Uterus (tissue), 2 donors: ENCODE data around the gene SLC35F3.

Experiments
- POLR2A ChIP-seq, 2 donors: fragments of 450-650 bp; IDR thresholded peaks; one replicate each; pipeline ENCODE4 v1.6.1; 2016; ENCODE audit warnings: antibody characterized with exemption in 2 of 2, mild to moderate bottlenecking in 1 of 2, moderate library complexity in 1 of 2
- TF ChIP-seq, protein P1 (sequence below), 4 experiments: fragments of 200-600 bp in 2 of 4; fragments of 450-650 bp in 2 of 4; sonication (generic) in 2 of 4; IDR thresholded peaks; one replicate each; pipeline ENCODE4 v1.5.1; 2016 to 2019; ENCODE audit warnings: antibody characterized with exemption in 4 of 4, mild to moderate bottlenecking in 2 of 4, moderate library complexity in 1 of 4

DNA sequence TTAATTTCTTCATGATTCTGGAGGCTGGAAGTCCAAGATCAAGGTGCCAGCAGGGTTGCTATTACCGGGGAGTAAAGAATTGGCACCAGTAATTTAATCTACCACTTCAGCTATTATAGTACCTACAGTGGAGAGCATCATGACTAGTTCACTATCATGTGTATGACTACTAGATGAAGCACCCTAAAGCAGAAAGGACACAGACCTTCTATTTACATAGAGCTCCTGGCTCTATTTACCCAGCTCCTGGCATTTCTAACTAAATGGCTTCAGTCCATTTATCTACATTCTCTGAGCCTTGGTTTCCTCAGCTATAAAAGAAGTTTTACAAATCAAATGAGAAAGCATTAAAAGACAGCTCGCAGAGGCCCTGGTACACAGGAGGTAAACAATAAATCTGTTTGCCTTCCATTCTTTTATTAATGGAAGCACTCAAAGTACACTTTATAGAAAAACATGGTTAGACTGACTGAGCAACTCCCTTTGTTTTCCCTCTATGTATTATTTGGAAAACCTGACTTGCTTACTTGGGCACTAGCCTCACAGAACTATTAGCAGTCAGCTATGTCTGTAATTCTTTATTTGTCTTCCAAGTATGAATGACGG lies 203.0 kb downstream of the SLC35F3 start:
- TF ChIP-seq, protein P1, sequence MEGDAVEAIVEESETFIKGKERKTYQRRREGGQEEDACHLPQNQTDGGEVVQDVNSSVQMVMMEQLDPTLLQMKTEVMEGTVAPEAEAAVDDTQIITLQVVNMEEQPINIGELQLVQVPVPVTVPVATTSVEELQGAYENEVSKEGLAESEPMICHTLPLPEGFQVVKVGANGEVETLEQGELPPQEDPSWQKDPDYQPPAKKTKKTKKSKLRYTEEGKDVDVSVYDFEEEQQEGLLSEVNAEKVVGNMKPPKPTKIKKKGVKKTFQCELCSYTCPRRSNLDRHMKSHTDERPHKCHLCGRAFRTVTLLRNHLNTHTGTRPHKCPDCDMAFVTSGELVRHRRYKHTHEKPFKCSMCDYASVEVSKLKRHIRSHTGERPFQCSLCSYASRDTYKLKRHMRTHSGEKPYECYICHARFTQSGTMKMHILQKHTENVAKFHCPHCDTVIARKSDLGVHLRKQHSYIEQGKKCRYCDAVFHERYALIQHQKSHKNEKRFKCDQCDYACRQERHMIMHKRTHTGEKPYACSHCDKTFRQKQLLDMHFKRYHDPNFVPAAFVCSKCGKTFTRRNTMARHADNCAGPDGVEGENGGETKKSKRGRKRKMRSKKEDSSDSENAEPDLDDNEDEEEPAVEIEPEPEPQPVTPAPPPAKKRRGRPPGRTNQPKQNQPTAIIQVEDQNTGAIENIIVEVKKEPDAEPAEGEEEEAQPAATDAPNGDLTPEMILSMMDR (IDR thresholded peaks at IDR 0.05): no peak
- TF ChIP-seq POLR2A (IDR thresholded peaks at IDR 0.05): no peak
